ENCODE results near the gene RBM23. TPM values are rescaled to one million over a fixed set of nuclear protein-coding genes. Genes with fewer than 3 reads are reported as not detected.

RBM23 gene
- polyA plus RNA-seq, 1 donor (not counting 4 experiments of a cell fraction or from before 2014, with no cell fraction given): 50.8 TPM

- Histone ChIP-seq H3K36me3 (ENCODE audit: control insufficient read depth in 2 of 2, extremely low read depth in 1 of 2, insufficient read depth in 2 of 2, low read length in 2 of 2) (peaks cover 48 to 64% of the 10 kb centered on the region in 2 experiments), H3K79me2 (ENCODE audit: control insufficient read depth, insufficient read depth, low read length) (peaks cover 46% of the 10 kb centered on the region), H4K20me1 (ENCODE audit: control insufficient read depth, extremely low read depth, insufficient read depth, low read length) (no peaks in the 10 kb centered on the region), H3K9me1 (ENCODE audit: control insufficient read depth, extremely low read depth, insufficient read depth, low read length) (peaks cover 3% of the 10 kb centered on the region), H3K4me3 (ENCODE audit: control insufficient read depth in 2 of 3, extremely low read depth in 1 of 3, insufficient read depth in 2 of 3, low read depth in 1 of 3, low read length in 3 of 3) (no peak overlapping the region), H3K4me1 (ENCODE audit: control insufficient read depth, extremely low read depth, insufficient read depth, low read length) (peaks cover 47% of the 10 kb centered on the region), H3K9me3 (ENCODE audit: control insufficient read depth, low read depth, low read length) (no peaks in the 10 kb centered on the region), H3K27me3 (ENCODE audit: control insufficient read depth, extremely low read depth, insufficient read depth, low read length) (no peaks in the 10 kb centered on the region), H2AFZ (ENCODE audit: control insufficient read depth, low read length) (no peak overlapping the region), H3K27ac (ENCODE audit: control insufficient read depth, insufficient read depth, low read length) (no peak overlapping the region), H3K9ac (ENCODE audit: control insufficient read depth, extremely low read depth, insufficient read depth, low read length) (no peak overlapping the region), H3K4me2 (ENCODE audit: control insufficient read depth, extremely low read depth, insufficient read depth, low read depth, low read length) (no peak overlapping the region)
- FAIRE-seq (no peak), DNase-seq (ENCODE audit: low read depth, low spot score) (no peak)
- no peak for TF ChIP-seq CTCF (optimal IDR thresholded peaks at IDR 0.05 in 1 of 3, IDR thresholded peaks at IDR 0.05 in 1 of 3, conservative IDR thresholded peaks at IDR 0.05 in 1 of 3; ENCODE audit: extremely low read depth in 1 of 3, insufficient read depth in 2 of 3, low read length in 3 of 3)
- dilution Hi-C loops (cut with MboI; ENCODE audit: extremely low pct_ligation_motif_present, low sequenced_read_pairs): no loop called here
These were observed 73.9 kb downstream of the RBM23 start for GRCh38 chr14:22845103-22845394.

GRCh38 chr14:22844221-22845102 lies 74.5 kb downstream of the RBM23 start:
- peaks cover 3% of the 10 kb centered on the region for H3K9me1 ChIP-seq (ENCODE audit: control insufficient read depth, extremely low read depth, insufficient read depth, low read length)
- no peaks in the 10 kb centered on the region for H4K20me1 ChIP-seq (ENCODE audit: control insufficient read depth, extremely low read depth, insufficient read depth, low read length)
- no peak overlapping the region for H3K4me2 ChIP-seq (ENCODE audit: control insufficient read depth, extremely low read depth, insufficient read depth, low read depth, low read length)
- no peaks in the 10 kb centered on the region for H3K9me3 ChIP-seq (ENCODE audit: control insufficient read depth, low read depth, low read length)
- no peak overlapping the region for H3K27ac ChIP-seq (ENCODE audit: control insufficient read depth, insufficient read depth, low read length)
- FAIRE-seq (no peak), DNase-seq (ENCODE audit: low read depth, low spot score) (no peak)
- no peak overlapping the region for H3K4me3 ChIP-seq (ENCODE audit: control insufficient read depth in 2 of 3, extremely low read depth in 1 of 3, insufficient read depth in 2 of 3, low read depth in 1 of 3, low read length in 3 of 3)
- H3K9ac ChIP-seq (ENCODE audit: control insufficient read depth, extremely low read depth, insufficient read depth, low read length): no peak overlapping the region
- peaks cover 47% of the 10 kb centered on the region for H3K4me1 ChIP-seq (ENCODE audit: control insufficient read depth, extremely low read depth, insufficient read depth, low read length)
- no peak for TF ChIP-seq EZH2 (IDR thresholded peaks at IDR 0.05; ENCODE audit: low read length)
- no peak for TF ChIP-seq CTCF (optimal IDR thresholded peaks at IDR 0.05 in 1 of 3, IDR thresholded peaks at IDR 0.05 in 1 of 3, conservative IDR thresholded peaks at IDR 0.05 in 1 of 3; ENCODE audit: extremely low read depth in 1 of 3, insufficient read depth in 2 of 3, low read length in 3 of 3)
- H3K27me3 ChIP-seq (ENCODE audit: control insufficient read depth, extremely low read depth, insufficient read depth, low read length): no peaks in the 10 kb centered on the region
- H2AFZ ChIP-seq (ENCODE audit: control insufficient read depth, low read length): no peak overlapping the region
- H3K79me2 ChIP-seq (ENCODE audit: control insufficient read depth, insufficient read depth, low read length): peaks cover 52% of the 10 kb centered on the region
- H3K36me3 ChIP-seq (ENCODE audit: control insufficient read depth in 2 of 2, extremely low read depth in 1 of 2, insufficient read depth in 2 of 2, low read length in 2 of 2): peaks cover 48 to 68% of the 10 kb centered on the region in 2 experiments
- dilution Hi-C loops (cut with MboI; ENCODE audit: extremely low pct_ligation_motif_present, low sequenced_read_pairs): no loop called here

Small RNA genes within 50 kb of the gene (small RNA-seq; reads per million reads assigned to genes)
- gene RF00019 (ENCODE audit: insufficient read length in 3 of 3, low read depth in 3 of 3, low replicate concordance in 1 of 3): 0 reads per million in 3 experiments

Other genes with a start within 250 kb of the RBM23 start
- 129 to 150 TPM (median 130 TPM) in 3 replicates for gene OXA1L, start 152.5 kb downstream of the RBM23 start, polyA plus RNA-seq
- 0.20 to 0.65 TPM (median 0.33 TPM) in 3 replicates for gene SLC7A7, start 103.7 kb downstream of the RBM23 start, polyA plus RNA-seq
- gene MRPL52, start 89.3 kb downstream of the RBM23 start, polyA plus RNA-seq: 56.0 to 104 TPM (median 82.0 TPM) in 3 replicates
- 185 to 355 TPM (median 246 TPM) in 3 replicates for gene MMP14, start 82.6 kb downstream of the RBM23 start, polyA plus RNA-seq
- 36.7 to 79.4 TPM (median 62.5 TPM) in 3 replicates for gene LRP10, start 47.4 kb downstream of the RBM23 start, polyA plus RNA-seq
- 0.04 to 0.06 TPM (median 0.05 TPM) in 3 replicates for gene REM2, start 35.9 kb downstream of the RBM23 start, polyA plus RNA-seq
- 241 to 271 TPM (median 266 TPM) in 3 replicates for gene PRMT5, start 10.2 kb upstream of the RBM23 start, polyA plus RNA-seq
- gene HAUS4, start 37.9 kb upstream of the RBM23 start, polyA plus RNA-seq: 16.6 to 25.5 TPM (median 23.6 TPM) in 3 replicates
- 128 to 206 TPM (median 157 TPM) in 3 replicates for gene AJUBA, start 63.4 kb upstream of the RBM23 start, polyA plus RNA-seq
- 6.4 to 8.5 TPM (median 7.7 TPM) in 3 replicates for gene C14orf93, start 91.0 kb upstream of the RBM23 start, polyA plus RNA-seq
- 285 to 349 TPM (median 292 TPM) in 3 replicates for gene PSMB5, start 115.8 kb upstream of the RBM23 start, polyA plus RNA-seq
- gene PSMB11, start 123.1 kb upstream of the RBM23 start, polyA plus RNA-seq: not detected in 3 replicates
- gene CDH24, start 138.4 kb upstream of the RBM23 start, polyA plus RNA-seq: 3.5 to 5.8 TPM (median 3.9 TPM) in 3 replicates
- gene ACIN1, start 176.0 kb upstream of the RBM23 start, polyA plus RNA-seq: 92.0 to 104 TPM (median 96.7 TPM) in 3 replicates
- 73.7 to 117 TPM (median 101 TPM) in 3 replicates for gene C14orf119, start 176.4 kb upstream of the RBM23 start, polyA plus RNA-seq
- not detected in 3 replicates for gene CIROP, start 185.8 kb upstream of the RBM23 start, polyA plus RNA-seq
- not detected in 3 replicates for gene CEBPE, start 200.1 kb upstream of the RBM23 start, polyA plus RNA-seq